Ishikawa (cell line): ENCODE measurements around the gene DCC.

ENCODE experiments used
- CEBPB ChIP-seq: IDR thresholded peaks from 2 replicates; pipeline ENCODE4 v1.6.1; 2012
- CREB1 ChIP-seq: IDR thresholded peaks from 2 replicates; pipeline ENCODE4 v1.6.1; 2012; ENCODE audit warnings: low read depth
- EGR1 ChIP-seq: IDR thresholded peaks from 2 replicates; pipeline ENCODE4 v1.6.1; 2012
- EP300 ChIP-seq: IDR thresholded peaks from 2 replicates; pipeline ENCODE4 v1.6.1; 2012; ENCODE audit warnings: borderline replicate concordance
- FOXM1 ChIP-seq: IDR thresholded peaks from 2 replicates; pipeline ENCODE4 v1.6.1; 2012; ENCODE audit warnings: low read depth, borderline replicate concordance
- MAX ChIP-seq: IDR thresholded peaks from 2 replicates; pipeline ENCODE4 v1.6.1; 2012
- NFIC ChIP-seq: IDR thresholded peaks from 2 replicates; pipeline ENCODE4 v1.6.1; 2012
- RAD21 ChIP-seq: IDR thresholded peaks from 2 replicates; pipeline ENCODE4 v1.6.1; 2012; ENCODE audit warnings: low read depth
- REST ChIP-seq: IDR thresholded peaks from 2 replicates; pipeline ENCODE4 v1.6.1; 2012; ENCODE audit warnings: low read depth, mild to moderate bottlenecking
- TAF1 ChIP-seq: IDR thresholded peaks from 2 replicates; pipeline ENCODE4 v1.6.1; 2012; ENCODE audit warnings: low read depth, mild to moderate bottlenecking
- TCF12 ChIP-seq: IDR thresholded peaks from 2 replicates; pipeline ENCODE4 v1.6.1; 2012; ENCODE audit warnings: low read depth
- TEAD4 ChIP-seq: IDR thresholded peaks from 2 replicates; pipeline ENCODE4 v1.6.1; 2012
- USF1 ChIP-seq: IDR thresholded peaks from 2 replicates; pipeline ENCODE4 v1.6.1; 2012
- YY1 ChIP-seq: IDR thresholded peaks from 2 replicates; pipeline ENCODE4 v1.6.1; 2012; ENCODE audit warnings: low read depth
- ZBTB7A ChIP-seq: IDR thresholded peaks from 2 replicates; pipeline ENCODE4 v1.6.1; 2012; ENCODE audit warnings: low read depth

Gene DCC

GRCh38 chr18:52415131-52415530 lies 75.1 kb downstream of the DCC start:
- no peak for TF ChIP-seq CREB1
- TF ChIP-seq FOXM1, result no peak
- no peak for TF ChIP-seq YY1
- TF ChIP-seq TEAD4, result no peak
- TF ChIP-seq EGR1, result no peak
- no peak for TF ChIP-seq REST
- TF ChIP-seq RAD21, result no peak
- no peak for TF ChIP-seq TCF12
- TF ChIP-seq NFIC, result no peak
- no peak for TF ChIP-seq ZBTB7A
- TF ChIP-seq TAF1, result no peak
- no peak for TF ChIP-seq EP300
- no peak for TF ChIP-seq CEBPB
- no peak for TF ChIP-seq MAX
- no peak for TF ChIP-seq USF1

GRCh38 chr18:52422985-52423601 lies 83.1 kb downstream of the DCC start:
- TF ChIP-seq REST (no peak), CREB1 (no peak), CEBPB (no peak), ZBTB7A (no peak), USF1 (no peak), FOXM1 (no peak), MAX (no peak), EP300 (no peak), TEAD4 (no peak), TAF1 (no peak), NFIC (no peak), TCF12 (no peak), EGR1 (no peak), YY1 (no peak), RAD21 (no peak)

- TF ChIP-seq CEBPB (no peak), ZBTB7A (no peak), FOXM1 (no peak), TEAD4 (no peak), CREB1 (no peak), EP300 (no peak), YY1 (no peak), RAD21 (no peak), REST (no peak), USF1 (no peak), MAX (no peak), TCF12 (no peak), EGR1 (no peak), NFIC (no peak), TAF1 (no peak)
Measured at GRCh38 chr18:52426041-52426440, 86.0 kb downstream of the DCC start.
